ENCODE data around the gene RACGAP1.

GRCh38 chr12:50032515-50032853 lies 7.2 kb upstream of the RACGAP1 start:
- TF ChIP-seq POLR2A (IDR thresholded peaks at IDR 0.05; ENCODE audit: low read length) (no peak), GATA1 (IDR thresholded peaks at IDR 0.05; ENCODE audit: low read depth, low read length) (no peak)
